G401 (cell line): Measurements from ENCODE around the gene ALDOA. TPM values are rescaled to one million over a fixed set of nuclear protein-coding genes. Genes with fewer than 3 reads are reported as not detected.
"Not testable (repeated sequence)": the region's sequence is repeated elsewhere in the genome, so short reads cannot be mapped to it uniquely, and the experiment has no call there.

Experiments used
- DNase-seq: peaks from one replicate; pipeline ENCODE4 v3.0.0-alpha.2; 2015; ENCODE audit warnings: low spot score
- in situ Hi-C: cut with HindIII; loops from 2 replicates; pipeline ENCODE4 v1.10.0; 2016; ENCODE audit warnings: low sequenced_read_pairs, mixed read lengths
- total RNA-seq: library from RNA; depleted of rRNA; stranded (reverse); fragments of >200 nt; shearing (Covaris generic); gene quantifications from 2 replicates; pipeline ENCODE4 v1.2.3, GENCODE V29; 2014; rRNA removed

ALDOA gene
- total RNA-seq, 1 experiment from 2014 or later: 515 TPM

DNA sequence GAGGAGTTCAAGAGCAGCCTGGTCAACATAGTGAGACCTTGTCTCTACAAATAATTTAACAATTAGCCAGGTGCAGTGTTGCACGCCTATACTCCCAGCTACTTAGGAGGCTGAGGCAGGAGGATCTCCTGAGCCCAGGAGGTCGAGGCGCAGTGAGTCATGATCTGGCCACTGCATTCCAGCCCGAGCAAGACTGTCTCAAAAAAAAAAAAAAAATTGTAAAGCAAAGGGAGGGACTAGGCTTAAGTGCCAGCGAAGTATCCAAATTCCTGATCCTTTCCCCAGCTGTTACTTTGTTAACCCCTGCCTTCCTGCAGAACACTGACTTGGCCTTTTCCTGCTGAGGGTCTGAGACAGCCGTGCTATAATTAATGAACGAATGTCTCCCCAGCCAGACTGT lies 45.1 kb downstream of the ALDOA start:
- in situ Hi-C loops: no loop called here
- no peak for DNase-seq

DNA sequence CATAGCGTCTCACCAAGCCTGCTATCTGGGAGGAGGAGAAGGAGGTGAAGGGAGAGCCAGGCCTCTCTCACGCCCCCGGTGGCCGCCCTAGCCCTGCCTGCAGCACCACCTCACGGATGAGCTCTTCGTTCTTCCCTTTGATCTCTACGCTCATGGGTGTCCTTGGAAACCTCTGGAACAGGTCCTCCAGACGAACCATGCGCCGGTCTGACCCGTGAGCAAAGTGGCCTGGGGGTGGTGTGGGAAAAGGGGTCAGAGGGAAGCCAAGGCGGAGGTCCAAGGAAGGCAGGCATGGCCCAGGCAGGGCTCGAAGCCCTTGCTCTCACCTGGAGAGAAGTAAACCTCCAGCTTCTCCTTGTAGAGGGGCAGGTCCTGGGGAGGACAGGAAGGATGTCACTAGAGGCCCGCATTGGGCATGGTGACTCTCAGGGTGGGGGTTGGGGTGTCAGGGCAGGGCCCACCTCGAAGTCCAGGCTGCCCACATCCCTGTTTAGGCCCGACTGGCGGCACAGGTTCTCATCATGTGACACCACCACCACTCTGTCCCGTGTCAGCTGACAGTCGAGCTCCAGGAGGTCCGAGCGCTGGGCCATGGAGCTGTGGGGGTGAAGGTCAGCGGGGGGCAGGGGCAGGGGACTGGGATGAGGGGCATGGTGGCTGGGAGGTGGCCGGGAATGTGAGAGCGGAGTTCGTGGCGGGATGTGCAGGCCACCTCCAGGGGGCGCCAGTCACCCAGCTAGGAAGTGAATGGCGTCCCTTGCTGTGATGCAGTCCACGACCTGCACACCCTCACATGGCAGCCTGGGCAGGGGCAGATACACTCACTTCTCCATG lies 46.9 kb downstream of the ALDOA start:
- in situ Hi-C loops: no loop called here
- DNase-seq: peak; percentile 33

DNA sequence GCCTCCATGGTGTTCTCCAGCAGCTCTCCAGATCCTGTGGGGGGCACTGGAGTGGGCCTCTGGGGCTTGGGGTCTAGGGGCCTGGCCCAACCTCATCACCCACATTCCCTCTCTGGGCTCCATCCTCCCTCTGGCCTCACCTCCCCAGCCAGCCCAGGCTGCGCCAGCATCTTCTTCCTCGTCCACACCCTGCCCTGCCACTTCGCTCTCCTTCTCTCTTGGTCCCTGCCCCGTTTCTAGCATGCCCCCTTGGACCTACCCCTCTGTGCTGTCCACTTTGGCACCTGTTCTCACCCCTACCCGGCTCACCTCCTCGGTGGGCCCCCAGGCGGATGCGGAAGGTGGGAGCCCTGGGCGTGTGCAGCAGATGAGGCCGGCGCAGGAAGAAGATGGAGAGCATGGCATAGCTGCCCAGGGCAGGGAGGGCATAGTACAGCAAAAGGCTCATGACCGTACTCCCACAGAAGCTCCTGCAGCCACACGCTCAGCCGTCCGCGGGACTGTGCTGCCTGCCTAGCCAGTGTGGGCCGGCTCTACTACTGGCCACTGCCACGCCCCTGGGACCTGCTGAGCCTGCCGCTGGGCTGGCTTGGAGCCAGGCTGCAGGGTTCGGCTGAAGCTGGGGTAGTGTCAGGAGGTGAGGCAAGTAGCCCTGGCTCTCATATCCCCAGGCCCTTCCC lies 47.6 kb downstream of the ALDOA start, which contains the start of gene GDPD3:
TSS of gene GDPD3 (minus strand) at position 507 of the 680 bp plus-strand sequence. CDS start at position 448, 59 bp downstream.
- no peak for DNase-seq
- in situ Hi-C loops: no loop called here

DNA sequence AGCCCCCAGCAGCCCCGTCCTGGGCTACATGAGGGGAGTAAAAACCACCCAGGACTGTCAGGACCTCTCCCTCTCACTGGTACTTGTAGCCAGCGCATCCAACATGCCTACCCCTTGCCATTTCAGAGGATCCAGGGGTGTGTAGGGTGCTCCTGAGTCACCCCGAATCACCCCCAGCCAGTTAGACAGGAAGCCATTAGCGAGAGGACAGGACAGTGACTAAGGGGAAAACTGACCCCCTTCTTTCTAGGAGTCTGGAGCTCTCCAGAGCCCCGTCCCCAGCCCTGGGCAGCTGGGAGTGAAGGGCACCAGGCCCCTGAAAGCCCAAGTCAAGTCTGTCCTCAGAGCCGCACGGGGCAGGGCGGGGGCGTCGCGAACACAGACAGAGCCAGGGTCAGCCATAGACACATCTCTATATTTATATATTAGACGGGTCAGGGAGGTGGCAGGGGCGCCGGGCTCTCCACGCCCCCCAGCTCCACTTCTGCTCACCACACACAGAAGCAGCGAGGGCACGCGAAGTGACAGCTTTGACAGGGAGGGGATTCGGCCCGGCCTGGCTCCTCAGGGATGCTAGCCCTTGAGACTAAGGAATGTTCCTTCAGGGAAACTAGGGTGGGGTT lies 48.3 kb downstream of the ALDOA start:
- DNase-seq: no peak

DNA sequence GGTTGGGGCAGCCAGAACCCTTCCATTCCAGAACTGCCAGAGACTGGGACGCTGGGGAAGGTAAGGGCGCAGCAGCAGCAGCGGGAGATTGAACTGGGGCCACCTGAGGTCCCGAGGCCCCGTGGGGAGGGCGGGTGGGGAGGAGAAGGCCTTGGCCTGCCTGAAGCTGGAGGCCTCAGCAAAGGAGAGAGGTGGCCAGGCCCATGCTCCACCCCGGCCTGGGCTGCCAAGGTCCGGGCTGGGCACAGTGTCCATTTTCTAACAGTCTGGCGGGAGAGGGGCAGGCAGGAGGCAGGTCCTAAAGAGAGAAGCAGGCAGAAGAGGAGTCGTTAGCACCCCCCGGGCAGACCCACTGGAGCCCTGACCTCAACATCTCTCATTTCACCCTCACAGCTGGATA lies 48.9 kb downstream of the ALDOA start:
- DNase-seq: no peak
- in situ Hi-C loops: no loop called here

More for the DNA sequence above, 48.3 kb downstream of the ALDOA start:
- in situ Hi-C loops: no loop called here

DNA sequence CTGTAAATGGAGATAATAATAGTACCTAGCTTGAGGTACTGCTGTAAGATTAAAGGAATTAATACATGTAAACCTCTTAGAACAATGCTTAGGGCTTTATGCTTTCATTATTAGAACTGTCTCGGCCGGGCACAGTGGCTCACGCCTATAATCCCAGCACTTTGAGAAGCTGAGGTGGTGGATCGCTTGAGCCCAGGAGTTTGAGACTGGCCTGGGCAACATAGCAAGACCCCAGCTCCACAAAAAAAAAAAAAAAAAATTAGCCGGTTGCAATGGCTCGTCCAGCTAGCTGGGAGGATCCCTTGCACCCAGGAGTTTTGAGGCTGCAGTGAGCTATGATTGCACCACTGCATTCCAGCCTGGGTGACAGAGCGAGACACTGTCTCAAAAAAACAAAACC lies 49.3 kb downstream of the ALDOA start:
- not testable (repeated sequence) for DNase-seq
- in situ Hi-C loops: loop anchor here (5.0 kb wide), 1 partner anchor 38 kb away; the partner anchor contains the start of gene PPP4C

DNA sequence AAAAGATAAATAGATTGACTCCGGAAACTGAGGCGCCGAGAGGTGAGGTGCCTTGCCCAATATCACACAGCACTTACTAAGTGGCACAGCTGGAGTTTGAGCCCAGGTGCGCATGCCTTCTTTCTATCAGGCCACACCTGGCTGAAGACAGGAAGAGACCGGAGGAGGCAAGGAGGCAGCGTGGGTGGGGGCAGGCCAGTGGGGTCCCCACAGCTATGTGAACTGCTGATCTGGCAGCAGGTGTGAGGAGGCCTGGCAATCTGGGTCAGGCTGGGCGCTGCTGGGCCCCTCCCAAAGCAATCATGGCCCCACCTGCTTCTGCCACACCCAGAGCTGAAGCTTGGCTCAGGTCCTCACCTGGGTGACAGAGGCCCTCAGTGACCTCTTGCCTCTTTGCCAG lies 49.7 kb downstream of the ALDOA start:
- DNase-seq: no peak
- in situ Hi-C loops: loop anchor here (5.0 kb wide), 1 partner anchor 38 kb away; the partner anchor contains the start of gene PPP4C

DNA sequence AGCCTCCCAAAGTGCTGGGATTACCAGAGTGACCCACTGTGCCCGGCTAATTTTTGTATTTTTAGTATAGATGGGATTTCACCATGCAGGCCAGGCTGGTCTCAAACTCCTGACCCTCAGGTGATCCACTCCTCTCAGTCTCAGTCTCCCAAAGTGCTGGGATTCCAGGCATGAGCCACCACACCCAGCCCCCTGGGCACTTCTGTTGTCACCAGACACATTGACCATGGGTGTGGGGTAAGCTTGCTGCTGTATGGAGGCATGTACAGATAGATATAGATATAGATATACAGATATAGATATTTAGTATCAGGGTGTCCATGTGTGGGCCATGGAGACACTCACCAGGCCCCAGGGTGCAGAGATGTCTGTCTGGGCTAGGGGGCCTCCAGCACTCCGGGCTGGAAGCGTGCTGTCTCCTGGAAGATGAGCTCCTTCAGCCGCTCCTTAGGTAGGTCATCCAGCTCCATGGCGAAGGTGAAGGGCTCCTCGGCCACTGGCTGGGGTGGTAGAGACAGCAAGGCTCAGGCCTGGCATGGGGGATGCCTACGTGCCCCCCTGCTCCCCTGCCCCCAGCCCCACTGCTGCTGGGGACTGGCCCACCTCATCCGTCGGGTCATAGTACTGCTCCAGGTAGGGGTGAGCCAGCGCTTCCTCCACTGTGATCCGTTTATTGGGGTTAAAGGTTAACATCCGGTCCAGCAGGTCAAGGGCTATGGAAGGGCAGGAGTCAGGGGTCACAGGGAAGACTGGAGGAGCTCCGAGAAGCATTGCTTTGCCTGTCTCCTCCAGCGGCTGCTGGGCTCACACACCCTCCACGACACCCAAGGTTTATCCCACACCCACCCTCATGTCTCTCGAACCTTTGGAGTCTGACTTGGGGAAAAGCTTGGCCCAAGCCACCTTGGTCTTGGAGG lies 51.0 kb downstream of the ALDOA start:
- in situ Hi-C loops: loop anchor here (5.0 kb wide), 1 partner anchor 39 kb away; the partner anchor contains the start of gene PPP4C
- DNase-seq: no peak

DNA sequence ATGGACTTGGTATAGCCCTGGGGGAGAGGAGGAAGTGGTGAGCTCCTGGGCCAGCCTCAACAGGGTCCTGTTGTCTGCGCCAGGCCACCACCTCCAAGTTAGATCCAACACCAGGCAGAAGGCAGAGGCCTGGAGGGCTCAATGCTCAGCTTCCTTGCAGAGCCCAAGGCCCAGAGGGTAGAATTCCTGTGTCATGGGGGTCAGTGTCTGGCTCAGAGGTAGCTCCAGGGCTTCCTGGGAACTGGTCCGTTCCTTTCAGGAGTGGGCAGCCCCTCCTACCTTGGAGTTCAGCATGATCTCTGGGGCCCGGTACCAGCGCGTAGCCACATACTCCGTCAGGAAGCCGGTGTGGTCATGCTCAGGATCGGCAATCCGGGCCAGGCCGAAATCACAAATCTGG lies 52.2 kb downstream of the ALDOA start:
- in situ Hi-C loops: loop anchor here (5.0 kb wide), 1 partner anchor 40 kb away; the partner anchor contains the start of gene PPP4C
- DNase-seq: no peak

DNA sequence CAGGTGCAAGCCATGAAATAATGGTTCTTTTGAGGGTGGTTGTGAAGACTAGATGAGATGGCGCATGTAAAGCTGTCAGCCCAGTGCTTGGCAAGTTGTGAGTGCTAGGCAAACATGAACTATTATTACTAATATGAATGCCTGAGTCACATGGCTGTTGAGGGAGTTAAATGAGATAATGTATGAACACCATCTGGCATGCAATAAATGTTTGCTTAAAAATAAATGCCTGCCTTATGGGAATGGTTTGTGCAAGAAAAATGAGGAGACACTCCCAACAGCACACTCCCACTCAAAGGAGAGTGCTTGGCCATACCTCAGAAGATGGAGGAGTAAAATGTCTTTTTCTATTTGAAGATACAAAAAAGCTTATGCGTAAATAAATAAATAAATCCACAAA lies 53.9 kb downstream of the ALDOA start:
- no peak for DNase-seq
- in situ Hi-C loops: loop anchor here (5.0 kb wide), 1 partner anchor 42 kb away; the partner anchor contains the start of gene PPP4C

Other genes starting within 250 kb of the ALDOA start
- gene PAGR1, start 249.6 kb upstream of the ALDOA start, total RNA-seq: 69.9 and 78.4 TPM in 2 replicates
- gene MVP, start 245.3 kb upstream of the ALDOA start, total RNA-seq: 17.2 and 32.7 TPM in 2 replicates
- gene CDIPT, start 202.5 kb upstream of the ALDOA start, total RNA-seq: 47.7 and 56.2 TPM in 2 replicates
- 43.5 and 50.4 TPM in 2 replicates for gene SEZ6L2, start 166.2 kb upstream of the ALDOA start, total RNA-seq
- 25.5 and 28.5 TPM in 2 replicates for gene ASPHD1, start 165.3 kb upstream of the ALDOA start, total RNA-seq
- gene KCTD13, start 139.5 kb upstream of the ALDOA start, total RNA-seq: 3.2 and 3.9 TPM in 2 replicates
- gene TMEM219, start 103.7 kb upstream of the ALDOA start, total RNA-seq: 78.5 and 123 TPM in 2 replicates
- gene TAOK2, start 91.9 kb upstream of the ALDOA start, total RNA-seq: 59.3 and 61.8 TPM in 2 replicates
- 15.0 and 16.7 TPM in 2 replicates for gene HIRIP3, start 70.1 kb upstream of the ALDOA start, total RNA-seq
- 72.4 and 97.0 TPM in 2 replicates for gene INO80E, start 69.5 kb upstream of the ALDOA start, total RNA-seq
- gene DOC2A, start 54.7 kb upstream of the ALDOA start, total RNA-seq: not detected in 2 replicates
- gene C16orf92, start 42.6 kb upstream of the ALDOA start, total RNA-seq: not detected in 2 replicates
- gene TLCD3B, start 34.5 kb upstream of the ALDOA start, total RNA-seq: 1.3 TPM in 1 of 2 replicates, not detected in the other
- gene PPP4C, start 10.2 kb downstream of the ALDOA start, total RNA-seq: 225 and 232 TPM in 2 replicates
- gene TBX6, start 26.2 kb downstream of the ALDOA start, total RNA-seq: not detected in 2 replicates
- not detected in 2 replicates for gene YPEL3, start 30.5 kb downstream of the ALDOA start, total RNA-seq
- gene GDPD3, start 47.8 kb downstream of the ALDOA start, total RNA-seq: 0.12 TPM in 1 of 2 replicates, not detected in the other
- gene MAPK3, start 57.5 kb downstream of the ALDOA start, total RNA-seq: 34.6 and 37.0 TPM in 2 replicates
- 35.9 and 41.8 TPM in 2 replicates for gene CORO1A, start 117.8 kb downstream of the ALDOA start, total RNA-seq
- gene BOLA2B, start 127.9 kb downstream of the ALDOA start, total RNA-seq: 39.0 and 103 TPM in 2 replicates
- gene SLX1A, start 128.1 kb downstream of the ALDOA start, total RNA-seq: 57.9 and 108 TPM in 2 replicates
- gene SULT1A3, start 133.5 kb downstream of the ALDOA start, total RNA-seq: 0.75 and 7.5 TPM in 2 replicates
- 0.68 TPM in 1 of 2 replicates, not detected in the other for gene NPIPB13, start 182.7 kb downstream of the ALDOA start, total RNA-seq